Activated B cell treated with CpG ODN at 0.5 μM for 24 hours (primary cell): Measurements from ENCODE around the gene SLTM. TPM values are rescaled to one million over a fixed set of nuclear protein-coding genes. Genes with fewer than 3 reads are reported as not detected.
A peak's percentile ranks its signal among the peaks of the same experiment; 100 is the strongest.

Experiments used
- ATAC-seq: fragments of 200-7000 bp; cut with Tn5 transposase; one replicate; pipeline ENCODE4 v1.10.0; 2021; ENCODE audit warnings: low read depth, mild to moderate bottlenecking, moderate library complexity
- CTCF ChIA-PET: fragments of 350-600 bp; sonication (Branson Sonifier 250); formaldehyde crosslinking; loops from one replicate; lab custom pipeline; 2021; ENCODE audit warnings: antibody characterized with exemption; lab: Charles Lee
- POLR2A ChIA-PET: fragments of 350-600 bp; sonication (Branson Sonifier 250); formaldehyde crosslinking; loops from one replicate; lab custom pipeline; 2021; ENCODE audit warnings: antibody characterized with exemption; lab: Charles Lee
- DNase-seq: peaks from one replicate; pipeline ENCODE4 v3.0.0; 2022
- H3K27ac Mint-ChIP-seq: one replicate; pipeline ENCODE4 v1.8.0; 2020; ENCODE audit warnings: mixed read lengths
- H3K27me3 Mint-ChIP-seq: one replicate; pipeline ENCODE4 v1.8.0; 2021; ENCODE audit warnings: mixed read lengths
- H3K36me3 Mint-ChIP-seq: one replicate; pipeline ENCODE4 v1.8.0; 2021; ENCODE audit warnings: low read depth, mixed read lengths
- H3K4me1 Mint-ChIP-seq: one replicate; pipeline ENCODE4 v1.8.0; 2021; ENCODE audit warnings: mixed read lengths
- H3K4me3 Mint-ChIP-seq: one replicate; pipeline ENCODE4 v1.8.0; 2020; ENCODE audit warnings: mild to moderate bottlenecking, mixed read lengths
- H3K9me3 Mint-ChIP-seq: one replicate; pipeline ENCODE4 v1.8.0; 2020; ENCODE audit warnings: mixed read lengths
- intact Hi-C: fragments of 100-400 bp; cut with micrococcal nuclease; formaldehyde crosslinking; loops from one replicate; pipeline ENCODE4 v1.15.1; 2024
- total RNA-seq: library from RNA; stranded (reverse); gene quantifications from 2 replicates; pipeline ENCODE4 v1.2.3, GENCODE V29; 2022
- TF ChIP-seq, protein P1 (sequence below): fragments of 200-600 bp; IDR thresholded peaks from one replicate; pipeline ENCODE4 v1.8.0; 2022; ENCODE audit warnings: antibody characterized with exemption, mild to moderate bottlenecking

Gene SLTM
- total RNA-seq, 1 donor from 2014 or later, result 159 TPM

DNA sequence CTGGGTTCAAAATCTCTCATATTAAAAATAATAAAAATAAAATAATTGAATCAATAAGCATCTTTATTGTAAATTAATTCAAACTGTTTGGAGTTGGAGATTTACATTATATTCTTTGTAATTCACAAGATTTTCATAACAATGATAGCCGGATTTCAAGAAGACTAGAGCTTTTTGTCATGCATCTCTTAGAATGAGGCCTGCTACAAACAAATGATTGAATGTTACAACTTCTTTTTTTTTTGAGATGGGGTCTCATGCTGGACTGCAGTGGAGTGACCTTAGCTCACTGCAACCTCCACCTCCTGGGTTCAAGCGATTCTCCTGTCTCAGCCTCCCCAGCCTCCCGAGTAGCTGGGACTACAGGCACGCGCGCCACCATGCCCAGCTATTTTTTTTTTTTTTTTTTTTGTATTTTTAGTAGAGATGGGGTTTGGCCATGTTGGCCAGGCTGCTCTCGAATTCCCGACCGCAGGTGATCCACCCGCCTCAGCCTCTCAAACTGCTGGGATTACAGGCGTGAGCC, 3.5 kb downstream of the SLTM start:
- Mint-ChIP-seq H3K4me1 (peaks cover 38% of the 10 kb centered on the region), H3K4me3 (no peak overlapping the region), H3K36me3 (peaks cover 49% of the 10 kb centered on the region), H3K27ac (no peak overlapping the region), H3K9me3 (no peaks in the 10 kb centered on the region), H3K27me3 (no peaks in the 10 kb centered on the region)
- ATAC-seq, result no peak
- intact Hi-C loops, result loop anchor here (5.0 kb wide), 3 partner anchors 38 to 1547 kb away; partner anchors contain the start of gene ICE2
- DNase-seq, result no peak
- ChIA-PET POLR2A (interaction anchor here (0.6 to 1.0 kb wide), 4 partner anchors 9 to 175 kb away, joined by 3 to 4 read pairs (median 4); partner anchors contain the start of gene CCNB2), CTCF (interaction anchor here (0.7 kb wide), 1 partner anchor 599 kb away, joined by 3 read pairs; no protein-coding TSS in a partner anchor)
- TF ChIP-seq, protein P1, sequence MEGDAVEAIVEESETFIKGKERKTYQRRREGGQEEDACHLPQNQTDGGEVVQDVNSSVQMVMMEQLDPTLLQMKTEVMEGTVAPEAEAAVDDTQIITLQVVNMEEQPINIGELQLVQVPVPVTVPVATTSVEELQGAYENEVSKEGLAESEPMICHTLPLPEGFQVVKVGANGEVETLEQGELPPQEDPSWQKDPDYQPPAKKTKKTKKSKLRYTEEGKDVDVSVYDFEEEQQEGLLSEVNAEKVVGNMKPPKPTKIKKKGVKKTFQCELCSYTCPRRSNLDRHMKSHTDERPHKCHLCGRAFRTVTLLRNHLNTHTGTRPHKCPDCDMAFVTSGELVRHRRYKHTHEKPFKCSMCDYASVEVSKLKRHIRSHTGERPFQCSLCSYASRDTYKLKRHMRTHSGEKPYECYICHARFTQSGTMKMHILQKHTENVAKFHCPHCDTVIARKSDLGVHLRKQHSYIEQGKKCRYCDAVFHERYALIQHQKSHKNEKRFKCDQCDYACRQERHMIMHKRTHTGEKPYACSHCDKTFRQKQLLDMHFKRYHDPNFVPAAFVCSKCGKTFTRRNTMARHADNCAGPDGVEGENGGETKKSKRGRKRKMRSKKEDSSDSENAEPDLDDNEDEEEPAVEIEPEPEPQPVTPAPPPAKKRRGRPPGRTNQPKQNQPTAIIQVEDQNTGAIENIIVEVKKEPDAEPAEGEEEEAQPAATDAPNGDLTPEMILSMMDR, result no peak

- H3K4me1 Mint-ChIP-seq, result peaks cover 38% of the 10 kb centered on the region
- CTCF ChIA-PET, result no interaction called here
Observed at GRCh38 chr15:58926823-58927222, 6.7 kb downstream of the SLTM start.

GRCh38 chr15:58924327-58924726, 9.2 kb downstream of the SLTM start:
- CTCF ChIA-PET, result no interaction called here
- POLR2A ChIA-PET, result no interaction called here
- Mint-ChIP-seq H3K36me3 (peaks cover 65% of the 10 kb centered on the region), H3K9me3 (no peaks in the 10 kb centered on the region), H3K27me3 (no peaks in the 10 kb centered on the region), H3K4me3 (no peak overlapping the region), H3K27ac (peak overlapping the region; percentile 56), H3K4me1 (peaks cover 27% of the 10 kb centered on the region)
- no peak for ATAC-seq
- TF ChIP-seq, protein P1, result no peak
- no peak for DNase-seq
- intact Hi-C loops, result no loop called here

More at GRCh38 chr15:58926823-58927222, 6.7 kb downstream of the SLTM start:
- TF ChIP-seq, protein P1, result no peak
- H3K4me3 Mint-ChIP-seq, result no peak overlapping the region
- peaks cover 60% of the 10 kb centered on the region for H3K36me3 Mint-ChIP-seq
- intact Hi-C loops, result loop anchor here (5.0 kb wide), 1 partner anchor 35 kb away; no protein-coding TSS in a partner anchor
- no peak overlapping the region for H3K27ac Mint-ChIP-seq
- POLR2A ChIA-PET, result interaction anchor here (0.7 kb wide), 1 partner anchor 58 kb away, joined by 6 read pairs; no protein-coding TSS in a partner anchor
- no peak for DNase-seq
- ATAC-seq, result no peak
- H3K27me3 Mint-ChIP-seq, result no peaks in the 10 kb centered on the region
- no peaks in the 10 kb centered on the region for H3K9me3 Mint-ChIP-seq

GRCh38 chr15:58923696-58924300, 9.7 kb downstream of the SLTM start:
- TF ChIP-seq, protein P1, result no peak
- ChIA-PET CTCF (no interaction called here), POLR2A (interaction anchor here (1.3 kb wide), 1 partner anchor 8 kb away, joined by 4 read pairs; no protein-coding TSS in a partner anchor)
- intact Hi-C loops, result no loop called here
- Mint-ChIP-seq H3K27ac (no peak overlapping the region), H3K27me3 (no peaks in the 10 kb centered on the region), H3K9me3 (no peaks in the 10 kb centered on the region), H3K4me1 (peaks cover 27% of the 10 kb centered on the region), H3K4me3 (no peak overlapping the region), H3K36me3 (peaks cover 61% of the 10 kb centered on the region)
- no peak for DNase-seq
- ATAC-seq, result no peak

- ChIA-PET POLR2A (interaction anchor here (1.3 kb wide), 1 partner anchor 8 kb away, joined by 4 read pairs; no protein-coding TSS in a partner anchor), CTCF (no interaction called here)
- Mint-ChIP-seq H3K9me3 (no peaks in the 10 kb centered on the region), H3K4me1 (peaks cover 27% of the 10 kb centered on the region), H3K27ac (no peak overlapping the region), H3K36me3 (peaks cover 58% of the 10 kb centered on the region), H3K27me3 (no peaks in the 10 kb centered on the region), H3K4me3 (no peak overlapping the region)
- ATAC-seq (no peak), DNase-seq (no peak)
- intact Hi-C loops, result no loop called here
- TF ChIP-seq, protein P1, result no peak
Observed at GRCh38 chr15:58923284-58923683, 10.2 kb downstream of the SLTM start.
